Parathyroid adenoma (tissue), 2 donors: ENCODE measurements around the gene CTPS1.

Source experiments
- H2AFZ ChIP-seq: fragments of 300-600 bp; sonication (generic); one replicate; pipeline ENCODE4 v1.7.0; 2017; ENCODE audit warnings: antibody characterized with exemption, mild to moderate bottlenecking
- H3K27ac ChIP-seq: fragments of 300-600 bp; sonication (generic); one replicate; pipeline ENCODE4 v1.7.0; 2017
- H3K27me3 ChIP-seq: fragments of 300-600 bp; sonication (generic); one replicate; pipeline ENCODE4 v1.7.0; 2017; ENCODE audit warnings: low read length; ENCODE audit not compliant: control insufficient read depth, insufficient read depth
- H3K36me3 ChIP-seq: fragments of 300-600 bp; sonication (generic); one replicate; pipeline ENCODE4 v1.7.0; 2017; ENCODE audit warnings: low read length; ENCODE audit not compliant: control insufficient read depth, insufficient read depth
- H3K4me1 ChIP-seq: fragments of 300-600 bp; sonication (generic); one replicate; pipeline ENCODE4 v1.7.0; 2017; ENCODE audit warnings: control low read depth
- H3K4me2 ChIP-seq: fragments of 300-600 bp; sonication (generic); one replicate; pipeline ENCODE4 v1.7.0; 2017; ENCODE audit warnings: low read length
- H3K4me3 ChIP-seq: fragments of 300-600 bp; sonication (generic); one replicate; pipeline ENCODE4 v1.7.0; 2017; ENCODE audit warnings: low read depth, low read length
- H3K79me2 ChIP-seq: fragments of 300-600 bp; sonication (generic); one replicate; pipeline ENCODE4 v1.7.0; 2017; ENCODE audit warnings: control low read depth
- H3K9ac ChIP-seq: fragments of 300-600 bp; sonication (generic); one replicate; pipeline ENCODE4 v1.7.0; 2017; ENCODE audit warnings: mild to moderate bottlenecking
- H3K9me3 ChIP-seq: fragments of 300-600 bp; sonication (generic); one replicate; pipeline ENCODE4 v1.7.0; 2017; ENCODE audit warnings: low read length; ENCODE audit not compliant: control insufficient read depth
- CTCF ChIP-seq: fragments of 300-600 bp; sonication (generic); IDR thresholded peaks from one replicate; pipeline ENCODE4 v1.7.0; 2017; ENCODE audit warnings: antibody characterized with exemption, mild to moderate bottlenecking
- donor health status: primary hyperparathyroidism.

CTPS1 gene

DNA sequence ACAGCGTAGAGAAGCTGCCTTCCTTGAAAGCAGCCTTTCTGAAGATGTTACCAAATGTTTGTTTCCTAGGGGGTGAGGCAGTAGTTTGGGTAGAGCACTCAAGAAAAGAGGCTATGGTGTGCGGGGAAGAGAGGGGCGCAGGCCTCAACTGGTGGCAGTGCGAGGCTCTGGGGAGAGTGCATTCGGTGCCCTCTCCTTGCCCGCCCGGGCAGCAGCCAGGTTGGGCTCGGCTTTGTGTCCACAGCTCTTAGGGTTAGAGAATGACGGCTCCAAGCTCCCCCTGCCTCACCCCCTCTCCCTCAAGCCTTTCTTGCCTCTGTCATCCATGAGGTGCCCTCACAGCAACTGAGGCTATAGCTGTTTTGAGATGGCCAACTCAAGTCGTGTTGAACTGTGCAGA is 42.9 kb downstream of the CTPS1 start:
- Histone ChIP-seq H3K4me1 (peaks cover 10% of the 10 kb centered on the region), H3K4me3 (no peak overlapping the region), H3K9ac (no peak overlapping the region), H3K4me2 (no peak overlapping the region), H3K9me3 (no peaks in the 10 kb centered on the region), H3K36me3 (no peaks in the 10 kb centered on the region), H3K27ac (no peak overlapping the region), H2AFZ (no peak overlapping the region), H3K27me3 (no peaks in the 10 kb centered on the region), H3K79me2 (no peaks in the 10 kb centered on the region)
- no peak for TF ChIP-seq CTCF

GRCh38 chr1:41023279-41023990 is 43.9 kb downstream of the CTPS1 start:
- Histone ChIP-seq H3K36me3 (no peaks in the 10 kb centered on the region), H3K9me3 (no peaks in the 10 kb centered on the region), H3K27ac (no peak overlapping the region), H3K4me1 (peaks cover 10% of the 10 kb centered on the region), H3K27me3 (no peaks in the 10 kb centered on the region), H2AFZ (no peak overlapping the region), H3K4me3 (no peak overlapping the region), H3K9ac (no peak overlapping the region), H3K4me2 (no peak overlapping the region), H3K79me2 (no peaks in the 10 kb centered on the region)
- TF ChIP-seq CTCF = no peak

DNA sequence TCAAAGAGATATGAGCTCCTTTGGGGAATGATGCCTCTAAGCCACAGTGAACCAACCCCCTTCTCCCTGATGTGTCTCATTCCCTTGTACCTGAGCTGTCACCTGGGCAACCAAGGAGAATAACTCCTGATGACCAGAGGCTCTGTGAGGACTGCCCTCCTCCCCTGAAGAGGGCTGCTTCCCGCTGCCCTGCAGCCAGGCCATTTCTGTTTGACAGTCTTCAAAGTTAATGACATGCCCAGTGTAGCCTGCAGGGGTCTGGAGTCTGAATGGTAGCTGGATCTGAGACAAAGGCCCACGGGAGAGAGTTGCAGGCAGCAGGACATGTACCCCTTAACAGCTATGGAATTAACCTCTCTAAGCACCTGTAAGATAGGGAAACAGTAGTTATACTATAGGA is 45.5 kb downstream of the CTPS1 start:
- Histone ChIP-seq H3K79me2 (no peaks in the 10 kb centered on the region), H3K36me3 (no peaks in the 10 kb centered on the region), H3K4me3 (no peak overlapping the region), H2AFZ (no peak overlapping the region), H3K9ac (no peak overlapping the region), H3K9me3 (no peaks in the 10 kb centered on the region), H3K27ac (no peak overlapping the region), H3K4me1 (peaks cover 10% of the 10 kb centered on the region), H3K4me2 (no peak overlapping the region), H3K27me3 (no peaks in the 10 kb centered on the region)
- TF ChIP-seq CTCF = no peak

DNA sequence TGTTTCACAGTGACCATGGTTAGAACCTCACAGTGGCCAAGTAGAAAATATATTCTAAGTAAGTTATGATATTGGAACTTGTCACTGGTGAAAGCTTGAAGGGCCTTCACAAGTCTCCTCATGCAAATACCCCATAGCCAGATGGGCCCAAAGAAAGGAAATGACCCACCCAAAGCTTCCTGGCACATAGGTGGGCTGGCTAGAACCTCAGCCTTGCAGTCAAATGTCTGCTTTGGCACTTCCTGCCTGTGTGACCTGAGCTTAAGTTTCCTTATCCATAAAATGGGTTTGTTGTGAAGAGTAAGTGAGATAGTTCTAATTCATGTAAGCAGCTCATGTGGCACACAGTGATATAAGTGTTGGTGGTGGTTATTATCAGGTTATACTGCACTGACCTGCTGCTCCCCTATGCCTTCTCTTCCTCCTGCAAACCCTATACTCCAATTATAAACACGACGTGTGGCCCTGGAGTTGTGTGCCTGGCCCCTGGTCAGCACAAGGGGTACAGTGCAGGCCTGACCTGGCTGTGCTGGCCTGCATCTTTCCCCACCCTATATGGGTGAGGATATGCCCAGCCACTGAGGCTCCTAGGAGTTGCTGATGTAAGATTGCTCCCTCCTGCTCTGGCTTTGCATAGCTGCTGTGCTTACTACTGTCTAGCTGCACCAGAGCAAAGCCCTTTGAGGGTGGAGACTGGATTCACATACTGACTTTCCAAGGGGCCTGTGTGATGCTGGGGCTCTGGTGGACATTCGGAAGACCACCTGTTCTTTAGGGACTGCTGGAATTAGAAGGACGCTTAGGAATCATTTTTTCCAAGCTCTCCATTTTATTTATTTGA is 46.7 kb downstream of the CTPS1 start:
- Histone ChIP-seq H3K4me1 (peaks cover 10% of the 10 kb centered on the region), H3K4me3 (no peak overlapping the region), H3K9me3 (no peaks in the 10 kb centered on the region), H2AFZ (no peak overlapping the region), H3K27me3 (no peaks in the 10 kb centered on the region), H3K36me3 (no peaks in the 10 kb centered on the region), H3K79me2 (no peaks in the 10 kb centered on the region), H3K4me2 (no peak overlapping the region), H3K27ac (no peak overlapping the region), H3K9ac (no peak overlapping the region)
- TF ChIP-seq CTCF = no peak
